ENCODE data around the gene DRAM1.

DNA sequence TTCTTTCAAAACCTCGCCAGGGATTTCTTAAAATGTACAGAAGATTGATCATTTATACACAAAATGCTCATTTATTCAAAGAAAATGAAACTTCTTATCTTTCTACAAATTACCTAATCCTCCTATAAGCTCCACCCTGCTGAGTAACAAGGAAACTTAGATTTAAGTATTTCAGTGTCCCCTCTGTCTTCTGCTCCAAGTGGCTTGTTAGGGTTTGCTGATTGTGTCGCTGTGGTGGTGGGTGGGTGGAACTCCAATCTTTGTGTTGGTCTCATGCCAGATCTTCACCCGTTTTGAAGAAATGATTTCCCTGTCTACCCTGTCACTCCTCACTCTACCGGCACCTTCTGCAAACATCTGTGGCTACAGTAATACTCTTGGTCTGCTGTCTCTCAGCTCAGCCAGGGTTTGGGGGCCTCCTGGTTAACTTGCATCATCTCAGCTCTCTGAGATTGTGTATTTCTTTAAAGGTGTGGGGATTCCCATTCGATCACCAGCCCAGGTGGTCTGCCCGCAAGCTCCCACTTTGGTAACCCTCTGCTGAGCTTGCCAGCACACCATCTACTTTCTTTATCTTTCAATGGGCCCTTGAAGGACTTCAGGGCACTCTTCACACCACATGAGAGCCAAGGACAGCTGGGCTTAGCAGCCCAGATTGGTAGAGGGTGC, 73.8 kb downstream of the DRAM1 start:
- TF ChIP-seq, protein P1, sequence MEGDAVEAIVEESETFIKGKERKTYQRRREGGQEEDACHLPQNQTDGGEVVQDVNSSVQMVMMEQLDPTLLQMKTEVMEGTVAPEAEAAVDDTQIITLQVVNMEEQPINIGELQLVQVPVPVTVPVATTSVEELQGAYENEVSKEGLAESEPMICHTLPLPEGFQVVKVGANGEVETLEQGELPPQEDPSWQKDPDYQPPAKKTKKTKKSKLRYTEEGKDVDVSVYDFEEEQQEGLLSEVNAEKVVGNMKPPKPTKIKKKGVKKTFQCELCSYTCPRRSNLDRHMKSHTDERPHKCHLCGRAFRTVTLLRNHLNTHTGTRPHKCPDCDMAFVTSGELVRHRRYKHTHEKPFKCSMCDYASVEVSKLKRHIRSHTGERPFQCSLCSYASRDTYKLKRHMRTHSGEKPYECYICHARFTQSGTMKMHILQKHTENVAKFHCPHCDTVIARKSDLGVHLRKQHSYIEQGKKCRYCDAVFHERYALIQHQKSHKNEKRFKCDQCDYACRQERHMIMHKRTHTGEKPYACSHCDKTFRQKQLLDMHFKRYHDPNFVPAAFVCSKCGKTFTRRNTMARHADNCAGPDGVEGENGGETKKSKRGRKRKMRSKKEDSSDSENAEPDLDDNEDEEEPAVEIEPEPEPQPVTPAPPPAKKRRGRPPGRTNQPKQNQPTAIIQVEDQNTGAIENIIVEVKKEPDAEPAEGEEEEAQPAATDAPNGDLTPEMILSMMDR (conservative IDR thresholded peaks at IDR 0.05 in 1 of 2, IDR thresholded peaks at IDR 0.05 in 1 of 2; ENCODE audit: extremely low read depth in 1 of 2, insufficient read depth in 1 of 2, low read depth in 1 of 2, low read length in 2 of 2): no peak
- no peak for TF ChIP-seq EZH2 (IDR thresholded peaks at IDR 0.05; ENCODE audit: borderline replicate concordance, low read length)
